Measurements from ENCODE around the gene CEL.

The CEL gene

DNA sequence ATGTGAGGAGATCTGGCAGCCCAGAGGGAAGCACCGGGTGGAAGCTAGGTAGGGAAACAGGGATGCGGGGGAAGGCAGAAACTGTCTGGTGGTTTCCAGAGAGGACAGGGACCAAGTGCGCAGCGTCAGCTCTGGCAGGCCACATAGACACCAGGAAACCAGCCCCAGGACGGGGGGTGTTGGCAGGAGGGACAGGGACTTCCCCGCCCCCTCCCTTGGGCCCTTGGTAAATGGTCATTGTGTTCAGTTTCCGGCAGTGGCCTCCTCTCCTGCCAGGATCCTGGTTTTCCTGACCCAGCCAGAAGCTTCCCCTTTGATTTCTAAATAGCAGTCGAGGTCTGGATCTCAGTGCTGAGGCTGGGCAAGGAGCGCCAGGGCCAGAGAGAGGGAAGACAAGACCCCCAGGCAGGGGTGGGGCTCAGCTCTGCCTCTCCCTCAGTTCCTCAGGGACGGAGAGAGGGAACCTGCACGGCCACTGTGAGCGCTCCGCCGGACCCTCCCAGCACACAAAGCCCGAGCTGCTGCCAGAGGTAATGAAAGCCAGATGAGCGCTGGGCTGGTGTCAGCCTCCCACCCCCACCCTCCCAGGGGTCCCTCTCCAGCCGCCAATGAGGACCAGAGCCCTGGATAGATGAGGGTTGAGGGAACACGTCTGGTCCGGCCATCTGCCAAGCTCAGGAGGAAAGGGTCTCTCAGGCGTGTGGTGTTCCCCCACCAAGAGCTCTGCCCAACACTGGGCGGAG lies 57.5 kb downstream of the CEL start:
- no peak for DNase-seq (ENCODE audit: extremely low read depth, low read depth)
- TF ChIP-seq, protein P1, sequence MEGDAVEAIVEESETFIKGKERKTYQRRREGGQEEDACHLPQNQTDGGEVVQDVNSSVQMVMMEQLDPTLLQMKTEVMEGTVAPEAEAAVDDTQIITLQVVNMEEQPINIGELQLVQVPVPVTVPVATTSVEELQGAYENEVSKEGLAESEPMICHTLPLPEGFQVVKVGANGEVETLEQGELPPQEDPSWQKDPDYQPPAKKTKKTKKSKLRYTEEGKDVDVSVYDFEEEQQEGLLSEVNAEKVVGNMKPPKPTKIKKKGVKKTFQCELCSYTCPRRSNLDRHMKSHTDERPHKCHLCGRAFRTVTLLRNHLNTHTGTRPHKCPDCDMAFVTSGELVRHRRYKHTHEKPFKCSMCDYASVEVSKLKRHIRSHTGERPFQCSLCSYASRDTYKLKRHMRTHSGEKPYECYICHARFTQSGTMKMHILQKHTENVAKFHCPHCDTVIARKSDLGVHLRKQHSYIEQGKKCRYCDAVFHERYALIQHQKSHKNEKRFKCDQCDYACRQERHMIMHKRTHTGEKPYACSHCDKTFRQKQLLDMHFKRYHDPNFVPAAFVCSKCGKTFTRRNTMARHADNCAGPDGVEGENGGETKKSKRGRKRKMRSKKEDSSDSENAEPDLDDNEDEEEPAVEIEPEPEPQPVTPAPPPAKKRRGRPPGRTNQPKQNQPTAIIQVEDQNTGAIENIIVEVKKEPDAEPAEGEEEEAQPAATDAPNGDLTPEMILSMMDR (IDR thresholded peaks at IDR 0.05; ENCODE audit: low read depth, low read length) = no peak

DNA sequence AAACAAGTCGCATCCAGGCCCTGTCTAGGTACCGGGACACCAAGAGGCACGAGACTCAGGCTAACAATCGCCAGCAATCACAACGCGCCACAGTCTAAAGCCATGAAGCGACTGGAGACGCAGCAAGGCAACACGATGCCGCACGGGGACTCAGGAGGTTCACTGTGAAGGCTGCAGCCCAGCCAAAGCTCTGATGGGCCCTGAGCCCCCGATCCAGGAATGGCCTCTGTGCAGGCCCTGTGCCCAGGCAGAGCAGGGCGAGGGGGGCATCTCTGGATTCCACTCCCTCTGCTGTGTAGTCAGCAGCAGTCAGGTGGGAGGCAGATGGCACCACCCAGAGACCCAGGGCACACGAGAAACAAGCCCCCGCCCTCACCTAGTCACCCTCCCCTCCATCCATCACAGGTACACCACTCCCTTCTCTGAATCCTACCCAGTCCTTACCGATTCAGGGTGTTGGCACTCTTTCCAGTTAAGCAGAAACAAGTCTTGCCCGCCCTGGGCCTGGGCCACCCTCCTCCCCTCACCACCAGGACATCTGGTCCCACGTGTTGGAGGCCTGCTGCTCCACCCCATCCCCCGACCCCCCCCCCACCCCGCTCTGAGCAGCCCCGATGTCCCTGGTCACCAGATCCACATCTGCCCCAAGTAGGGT lies 58.2 kb downstream of the CEL start:
- TF ChIP-seq, protein P1 (IDR thresholded peaks at IDR 0.05; ENCODE audit: low read depth, low read length) = no peak
- DNase-seq (ENCODE audit: extremely low read depth, low read depth) = no peak

DNA sequence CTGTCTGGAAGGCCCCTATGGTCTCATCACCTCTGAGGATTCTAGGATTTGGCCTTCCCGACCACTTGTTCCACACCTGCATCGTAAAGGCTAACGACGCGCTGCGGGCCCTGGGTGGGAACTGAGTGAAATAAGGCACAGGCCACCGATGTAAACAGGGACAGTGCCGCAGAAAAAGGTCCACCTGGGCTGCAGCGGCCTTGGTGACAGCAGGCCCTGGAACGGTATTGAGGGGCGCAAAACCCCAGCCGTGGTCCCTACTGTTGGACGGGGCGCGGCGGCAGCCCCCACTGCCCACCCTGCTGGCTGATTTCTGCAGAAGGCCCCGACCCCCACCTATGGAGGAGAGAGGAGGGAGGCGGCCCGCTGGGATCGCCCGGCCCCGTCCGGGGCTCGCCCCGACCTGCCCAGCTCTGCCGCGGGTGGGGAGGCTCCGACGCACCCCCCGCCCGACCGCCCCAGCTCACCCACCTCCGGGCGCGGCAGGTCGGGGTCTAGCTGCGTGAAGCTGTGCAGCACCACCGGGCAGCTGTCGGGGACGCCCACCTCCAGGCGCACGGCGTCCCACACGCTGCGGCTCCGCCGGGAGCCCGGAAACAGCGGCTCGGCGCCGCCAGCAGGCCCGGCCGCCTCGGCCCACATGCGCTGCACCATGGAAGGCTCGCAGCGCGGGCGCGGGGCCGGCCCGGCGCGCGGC lies 58.9 kb downstream of the CEL start:
- TF ChIP-seq, protein P1 (IDR thresholded peaks at IDR 0.05; ENCODE audit: low read depth, low read length) = no peak
- DNase-seq (ENCODE audit: extremely low read depth, low read depth) = no peak
